Breast epithelium (tissue), 4 donors: ENCODE data around the gene PEX5L. TPM values are rescaled to one million over a fixed set of nuclear protein-coding genes. Genes with fewer than 3 reads are reported as not detected.

ENCODE experiments used
- DNase-seq, 2 donors: peaks; one replicate each; pipeline ENCODE4 v3.0.0-alpha.2; 2019; ENCODE audit warnings: low spot score in 2 of 2
- H3K27ac ChIP-seq, 2 donors: fragments of 200-600 bp; sonication (generic) in 1 of 2; one replicate each; pipeline ENCODE4 v1.5.1; 2016 to 2019; ENCODE audit warnings: mild to moderate bottlenecking in 1 of 2
- H3K27me3 ChIP-seq, 2 donors: fragments of 200-600 bp; sonication (generic) in 1 of 2; one replicate each; pipeline versions ENCODE4 v1.5.1 to v1.6.0; 2017 to 2019; ENCODE audit warnings: control low read depth in 1 of 2, mild to moderate bottlenecking in 1 of 2
- H3K36me3 ChIP-seq: fragments of 200-600 bp; one replicate; pipeline ENCODE4 v1.5.1; 2019
- H3K4me1 ChIP-seq, 2 donors: fragments of 200-600 bp; sonication (generic); one replicate each; pipeline ENCODE4 v1.5.1; 2016 to 2019; ENCODE audit warnings: control low read depth in 1 of 2
- H3K4me3 ChIP-seq, 3 donors: fragments of 200-600 bp; sonication (generic); 1 replicate in 2 of 3; 2 replicates in 1 of 3; pipeline ENCODE4 v1.5.1; 2016 to 2019; ENCODE audit warnings: mild to moderate bottlenecking in 3 of 3, moderate library complexity in 2 of 3
- H3K9me3 ChIP-seq, 2 donors: fragments of 200-600 bp; sonication (generic) in 1 of 2; one replicate each; pipeline ENCODE4 v1.5.1; 2016 to 2019; ENCODE audit warnings: control low read depth in 1 of 2
- POLR2A ChIP-seq: fragments of 450-650 bp; IDR thresholded peaks from one replicate; pipeline ENCODE4 v1.6.1; 2016; ENCODE audit warnings: antibody characterized with exemption, mild to moderate bottlenecking, moderate library complexity
- POLR2AphosphoS5 ChIP-seq, 3 donors: sonication (generic); formaldehyde crosslinking; IDR thresholded peaks; one replicate each; pipeline ENCODE4 v1.6.1; 2017; ENCODE audit warnings: antibody characterized with exemption in 3 of 3
- intact Hi-C: fragments of 100-400 bp; cut with DNase I; formaldehyde crosslinking; loops from one replicate; pipeline ENCODE4 v1.15.1; 2023; ENCODE audit warnings: low total_unique reads
- total RNA-seq, 3 donors: library from RNA; depleted of rRNA; stranded (reverse); fragments of >200 nt; gene quantifications; one replicate each; pipeline ENCODE4 v1.1.0, GENCODE V29; 2016
- TF ChIP-seq, protein P1 (sequence below), 3 donors: fragments of 450-650 bp; IDR thresholded peaks; one replicate each; pipeline ENCODE4 v1.5.1; 2016 to 2017; ENCODE audit warnings: antibody characterized with exemption in 3 of 3, mild to moderate bottlenecking in 3 of 3, moderate library complexity in 3 of 3

The PEX5L gene
- total RNA-seq, 3 donors from 2014 or later = 0.48 to 3.3 (median 1.6) TPM

DNA sequence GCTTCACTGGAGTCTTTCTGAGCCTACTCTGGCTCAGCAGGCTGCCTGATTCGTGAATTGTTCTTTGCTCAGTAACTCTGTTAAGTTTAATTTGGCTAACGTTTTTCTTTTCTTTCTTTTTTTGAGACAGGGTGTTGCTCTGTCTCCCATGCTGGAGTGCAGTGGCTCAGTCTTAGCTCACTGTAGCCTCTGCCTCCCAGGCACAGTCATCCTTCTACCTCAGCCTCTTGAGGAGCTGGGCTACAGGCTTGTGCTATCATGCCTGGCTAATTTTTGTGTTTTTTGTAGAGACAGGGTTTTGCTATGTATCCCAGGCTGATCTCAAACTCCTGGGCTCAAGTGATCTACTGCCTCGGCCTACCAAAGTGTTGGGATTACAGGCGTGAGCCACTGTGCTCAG is 165.0 kb downstream of the PEX5L start:
- H3K27me3 ChIP-seq = no peaks in the 10 kb centered on the region
- intact Hi-C loops = no loop called here
- H3K36me3 ChIP-seq = no peaks in the 10 kb centered on the region
- H3K9me3 ChIP-seq = no peaks in the 10 kb centered on the region
- no peaks in the 10 kb centered on the region for H3K4me1 ChIP-seq
- TF ChIP-seq, protein P1, sequence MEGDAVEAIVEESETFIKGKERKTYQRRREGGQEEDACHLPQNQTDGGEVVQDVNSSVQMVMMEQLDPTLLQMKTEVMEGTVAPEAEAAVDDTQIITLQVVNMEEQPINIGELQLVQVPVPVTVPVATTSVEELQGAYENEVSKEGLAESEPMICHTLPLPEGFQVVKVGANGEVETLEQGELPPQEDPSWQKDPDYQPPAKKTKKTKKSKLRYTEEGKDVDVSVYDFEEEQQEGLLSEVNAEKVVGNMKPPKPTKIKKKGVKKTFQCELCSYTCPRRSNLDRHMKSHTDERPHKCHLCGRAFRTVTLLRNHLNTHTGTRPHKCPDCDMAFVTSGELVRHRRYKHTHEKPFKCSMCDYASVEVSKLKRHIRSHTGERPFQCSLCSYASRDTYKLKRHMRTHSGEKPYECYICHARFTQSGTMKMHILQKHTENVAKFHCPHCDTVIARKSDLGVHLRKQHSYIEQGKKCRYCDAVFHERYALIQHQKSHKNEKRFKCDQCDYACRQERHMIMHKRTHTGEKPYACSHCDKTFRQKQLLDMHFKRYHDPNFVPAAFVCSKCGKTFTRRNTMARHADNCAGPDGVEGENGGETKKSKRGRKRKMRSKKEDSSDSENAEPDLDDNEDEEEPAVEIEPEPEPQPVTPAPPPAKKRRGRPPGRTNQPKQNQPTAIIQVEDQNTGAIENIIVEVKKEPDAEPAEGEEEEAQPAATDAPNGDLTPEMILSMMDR (IDR thresholded peaks at IDR 0.05) = no peak
- TF ChIP-seq POLR2AphosphoS5 (IDR thresholded peaks at IDR 0.05) = no peak
- no peak for TF ChIP-seq POLR2A
- no peak for DNase-seq
- H3K4me3 ChIP-seq = no peak overlapping the region
- no peak overlapping the region for H3K27ac ChIP-seq

DNA sequence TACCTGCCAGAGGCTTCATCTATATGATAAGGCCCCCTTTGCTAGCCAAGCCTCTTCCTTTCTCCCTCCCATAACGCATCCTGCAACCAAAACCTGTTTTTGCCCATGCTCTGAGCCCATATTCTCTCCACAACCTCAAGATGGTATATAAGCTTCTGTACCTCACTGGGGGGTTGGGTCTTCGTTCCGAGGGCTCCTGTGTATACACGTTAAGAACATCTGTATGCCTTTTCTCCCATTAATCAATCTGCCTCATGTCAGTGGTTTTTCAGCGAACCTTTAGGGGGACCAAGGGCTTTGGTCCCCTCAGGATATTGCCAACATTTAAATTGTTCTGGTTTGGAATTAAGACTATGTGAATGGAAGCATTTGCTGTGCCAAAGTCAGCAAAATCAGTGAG is 168.0 kb downstream of the PEX5L start:
- intact Hi-C loops = no loop called here
- Histone ChIP-seq H3K27me3 (no peaks in the 10 kb centered on the region), H3K27ac (no peak overlapping the region), H3K9me3 (no peaks in the 10 kb centered on the region), H3K4me3 (no peak overlapping the region), H3K36me3 (no peaks in the 10 kb centered on the region), H3K4me1 (no peaks in the 10 kb centered on the region)
- no peak for DNase-seq
- no peak for TF ChIP-seq POLR2A
- TF ChIP-seq POLR2AphosphoS5 (IDR thresholded peaks at IDR 0.05) = no peak
- TF ChIP-seq, protein P1 (IDR thresholded peaks at IDR 0.05) = no peak

DNA sequence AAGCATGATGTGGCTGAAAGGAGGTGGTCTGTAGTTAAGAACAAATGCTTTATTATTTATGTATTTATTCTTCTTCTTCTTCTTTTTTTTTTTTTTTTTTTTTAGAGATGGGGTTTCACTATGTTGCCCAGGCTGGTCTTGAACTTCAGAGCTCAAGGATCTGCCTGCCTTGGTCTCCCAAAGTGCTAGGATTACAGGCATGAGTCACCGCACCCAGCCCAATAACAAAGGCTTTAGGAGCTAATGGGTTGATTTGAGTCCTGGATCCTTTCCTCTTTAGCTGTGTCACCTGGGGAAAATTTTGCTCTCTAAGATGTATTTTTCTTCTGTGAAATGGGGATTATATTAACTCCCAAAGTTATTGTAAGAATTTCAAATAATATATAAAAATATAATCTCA is 168.8 kb downstream of the PEX5L start:
- intact Hi-C loops = no loop called here
- H3K4me3 ChIP-seq = no peak overlapping the region
- H3K9me3 ChIP-seq = no peaks in the 10 kb centered on the region
- no peaks in the 10 kb centered on the region for H3K4me1 ChIP-seq
- H3K27me3 ChIP-seq = no peaks in the 10 kb centered on the region
- H3K36me3 ChIP-seq = no peaks in the 10 kb centered on the region
- H3K27ac ChIP-seq = no peak overlapping the region
- DNase-seq = no peak
- TF ChIP-seq POLR2A (no peak), POLR2AphosphoS5 (IDR thresholded peaks at IDR 0.05) (no peak)
- TF ChIP-seq, protein P1 (IDR thresholded peaks at IDR 0.05) = no peak

DNA sequence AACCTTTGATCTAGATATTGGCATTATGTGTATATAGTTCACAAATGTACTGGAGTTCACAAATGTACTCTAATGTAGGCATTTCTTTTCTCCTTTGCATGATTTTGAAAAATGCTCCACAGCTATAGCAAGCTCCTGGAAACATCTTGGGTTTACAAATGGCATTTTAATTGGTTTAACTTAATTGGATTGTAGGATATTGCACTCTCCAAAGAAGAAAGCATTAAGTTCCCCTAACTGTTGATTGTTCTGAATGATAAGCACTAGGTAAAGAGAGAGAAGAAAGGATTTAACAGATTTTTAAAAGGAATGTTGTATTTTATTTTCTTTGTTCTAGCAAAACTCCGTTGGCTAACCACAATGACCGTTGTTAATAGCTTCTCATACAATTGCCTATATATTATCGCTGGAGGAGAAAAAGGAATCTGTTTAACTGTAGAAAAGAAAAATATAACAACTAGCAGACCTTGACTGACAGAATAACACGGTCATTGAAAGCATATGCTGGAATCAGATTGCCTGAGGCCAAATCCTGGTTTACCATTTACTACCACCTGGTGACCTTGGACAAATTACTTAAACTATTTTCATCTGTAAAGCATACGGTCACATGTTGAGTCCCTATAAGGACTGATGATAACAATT is 170.8 kb downstream of the PEX5L start:
- Histone ChIP-seq H3K4me3 (no peak overlapping the region), H3K9me3 (no peaks in the 10 kb centered on the region), H3K4me1 (no peaks in the 10 kb centered on the region), H3K27me3 (no peaks in the 10 kb centered on the region), H3K36me3 (no peaks in the 10 kb centered on the region), H3K27ac (no peak overlapping the region)
- no peak for TF ChIP-seq POLR2A
- TF ChIP-seq, protein P1 (IDR thresholded peaks at IDR 0.05) = no peak
- no peak for TF ChIP-seq POLR2AphosphoS5 (IDR thresholded peaks at IDR 0.05)
- intact Hi-C loops = no loop called here
- no peak for DNase-seq

DNA sequence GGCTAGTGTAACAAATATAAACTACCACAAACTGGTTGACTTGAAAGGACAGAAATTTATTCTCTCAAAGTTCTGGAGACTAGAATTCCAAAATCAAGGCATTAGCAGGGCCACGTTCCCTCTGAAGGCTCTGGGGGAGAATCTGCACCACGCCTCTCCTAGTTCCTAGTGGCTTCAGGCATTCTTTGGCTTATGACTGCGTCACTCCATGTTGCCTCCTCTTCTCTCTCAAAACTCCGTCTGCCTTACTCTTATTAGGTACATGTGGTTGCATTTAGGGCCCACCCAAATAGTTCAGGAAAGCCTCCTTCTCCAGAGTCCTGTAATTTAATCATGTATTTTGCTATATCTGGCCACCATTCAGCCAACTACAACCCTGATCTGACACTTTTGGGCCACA is 174.8 kb downstream of the PEX5L start:
- H3K27ac ChIP-seq = no peak overlapping the region
- TF ChIP-seq, protein P1 (IDR thresholded peaks at IDR 0.05) = no peak
- TF ChIP-seq POLR2A = no peak
- no peak for TF ChIP-seq POLR2AphosphoS5 (IDR thresholded peaks at IDR 0.05)
- no peaks in the 10 kb centered on the region for H3K36me3 ChIP-seq
- no peak overlapping the region for H3K4me3 ChIP-seq
- intact Hi-C loops = no loop called here
- no peaks in the 10 kb centered on the region for H3K4me1 ChIP-seq
- no peak for DNase-seq
- no peaks in the 10 kb centered on the region for H3K9me3 ChIP-seq
- H3K27me3 ChIP-seq = no peaks in the 10 kb centered on the region
